Measurements from ENCODE around the gene LAMA5.

LAMA5 gene

DNA sequence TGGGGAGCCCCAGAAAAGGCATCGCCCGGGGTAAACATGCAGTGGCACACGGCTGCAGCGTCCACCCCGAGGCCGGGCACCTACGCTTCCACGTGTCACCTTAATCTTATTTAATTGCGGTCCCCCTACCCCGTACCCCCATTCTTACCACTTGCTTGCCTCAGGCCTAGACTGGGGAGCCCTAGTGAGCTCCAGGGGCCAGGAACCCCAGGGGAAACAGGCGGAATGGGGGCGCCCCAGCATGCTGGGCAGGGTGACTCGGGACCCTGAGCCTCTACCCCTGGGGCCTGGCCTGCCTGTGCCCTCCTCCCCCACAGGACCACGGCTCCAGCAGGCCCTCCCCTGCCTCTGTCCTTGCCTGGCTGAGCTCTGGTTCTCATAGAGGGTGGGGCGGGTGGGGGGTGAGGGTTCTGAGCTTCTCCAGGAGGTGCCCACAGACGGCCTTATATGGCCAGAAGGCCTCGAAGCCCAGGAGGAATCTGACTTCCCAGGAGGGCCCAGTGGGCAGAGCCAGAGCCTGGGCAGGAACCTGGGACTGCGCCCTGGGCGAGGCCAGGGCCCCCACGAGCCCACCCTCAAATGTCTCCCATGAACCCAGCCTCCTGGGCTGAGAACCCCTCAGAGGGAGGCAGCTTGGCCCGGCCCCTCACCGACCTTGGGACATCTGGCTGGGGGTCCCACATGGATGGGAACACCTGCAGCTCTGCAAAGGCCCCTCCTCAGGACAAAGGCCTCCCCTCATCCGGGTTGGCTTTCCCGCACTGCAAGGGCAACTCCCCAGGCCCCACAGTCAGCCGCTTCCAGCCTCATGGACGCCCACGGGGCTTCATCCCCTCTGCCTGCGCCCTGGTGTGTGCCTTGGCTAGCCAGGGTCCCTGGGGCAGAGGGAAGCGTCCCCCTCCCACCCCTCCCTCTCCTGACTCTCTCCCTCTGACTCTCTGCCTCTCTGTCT is 5.2 kb upstream of the LAMA5 start:
- TF ChIP-seq, protein P1, sequence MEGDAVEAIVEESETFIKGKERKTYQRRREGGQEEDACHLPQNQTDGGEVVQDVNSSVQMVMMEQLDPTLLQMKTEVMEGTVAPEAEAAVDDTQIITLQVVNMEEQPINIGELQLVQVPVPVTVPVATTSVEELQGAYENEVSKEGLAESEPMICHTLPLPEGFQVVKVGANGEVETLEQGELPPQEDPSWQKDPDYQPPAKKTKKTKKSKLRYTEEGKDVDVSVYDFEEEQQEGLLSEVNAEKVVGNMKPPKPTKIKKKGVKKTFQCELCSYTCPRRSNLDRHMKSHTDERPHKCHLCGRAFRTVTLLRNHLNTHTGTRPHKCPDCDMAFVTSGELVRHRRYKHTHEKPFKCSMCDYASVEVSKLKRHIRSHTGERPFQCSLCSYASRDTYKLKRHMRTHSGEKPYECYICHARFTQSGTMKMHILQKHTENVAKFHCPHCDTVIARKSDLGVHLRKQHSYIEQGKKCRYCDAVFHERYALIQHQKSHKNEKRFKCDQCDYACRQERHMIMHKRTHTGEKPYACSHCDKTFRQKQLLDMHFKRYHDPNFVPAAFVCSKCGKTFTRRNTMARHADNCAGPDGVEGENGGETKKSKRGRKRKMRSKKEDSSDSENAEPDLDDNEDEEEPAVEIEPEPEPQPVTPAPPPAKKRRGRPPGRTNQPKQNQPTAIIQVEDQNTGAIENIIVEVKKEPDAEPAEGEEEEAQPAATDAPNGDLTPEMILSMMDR (IDR thresholded peaks at IDR 0.05; ENCODE audit: low read depth, low read length), result no peak

DNA sequence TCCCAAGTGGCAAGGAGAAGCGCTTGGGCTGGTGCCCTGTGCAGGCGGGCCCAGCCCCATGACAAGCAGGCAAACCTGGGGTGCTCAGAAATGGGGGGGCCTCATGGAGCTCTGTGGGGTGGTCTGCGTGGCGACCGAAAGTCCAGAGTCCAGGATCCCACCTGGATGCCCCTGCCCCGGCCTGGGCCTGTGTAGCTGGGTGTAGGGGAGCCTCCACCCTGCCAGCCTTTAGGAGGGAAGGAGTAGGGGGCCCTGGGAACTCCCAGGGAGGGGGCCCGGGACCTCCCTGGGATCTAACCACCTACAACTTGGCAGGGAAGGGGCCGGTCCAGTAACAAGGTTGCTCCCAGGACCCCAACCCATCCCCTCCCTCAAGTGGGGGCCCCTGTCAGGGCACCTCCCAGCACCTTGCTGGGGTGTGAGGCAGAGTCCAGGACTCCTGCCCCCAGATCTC is 4.5 kb upstream of the LAMA5 start:
- no peak for DNase-seq (ENCODE audit: low read depth in 2 of 2)
- H3K4me3 ChIP-seq (replicated peaks in 1 of 2; ENCODE audit: low read depth in 2 of 2, low read length in 2 of 2), result no peak overlapping the region
- TF ChIP-seq, protein P1 (IDR thresholded peaks at IDR 0.05; ENCODE audit: low read depth, low read length), result no peak

More for the DNA sequence above, 5.2 kb upstream of the LAMA5 start:
- no peak overlapping the region for H3K4me3 ChIP-seq (replicated peaks in 1 of 2; ENCODE audit: low read depth in 2 of 2, low read length in 2 of 2)
- DNase-seq (ENCODE audit: low read depth in 2 of 2), result no peak

DNA sequence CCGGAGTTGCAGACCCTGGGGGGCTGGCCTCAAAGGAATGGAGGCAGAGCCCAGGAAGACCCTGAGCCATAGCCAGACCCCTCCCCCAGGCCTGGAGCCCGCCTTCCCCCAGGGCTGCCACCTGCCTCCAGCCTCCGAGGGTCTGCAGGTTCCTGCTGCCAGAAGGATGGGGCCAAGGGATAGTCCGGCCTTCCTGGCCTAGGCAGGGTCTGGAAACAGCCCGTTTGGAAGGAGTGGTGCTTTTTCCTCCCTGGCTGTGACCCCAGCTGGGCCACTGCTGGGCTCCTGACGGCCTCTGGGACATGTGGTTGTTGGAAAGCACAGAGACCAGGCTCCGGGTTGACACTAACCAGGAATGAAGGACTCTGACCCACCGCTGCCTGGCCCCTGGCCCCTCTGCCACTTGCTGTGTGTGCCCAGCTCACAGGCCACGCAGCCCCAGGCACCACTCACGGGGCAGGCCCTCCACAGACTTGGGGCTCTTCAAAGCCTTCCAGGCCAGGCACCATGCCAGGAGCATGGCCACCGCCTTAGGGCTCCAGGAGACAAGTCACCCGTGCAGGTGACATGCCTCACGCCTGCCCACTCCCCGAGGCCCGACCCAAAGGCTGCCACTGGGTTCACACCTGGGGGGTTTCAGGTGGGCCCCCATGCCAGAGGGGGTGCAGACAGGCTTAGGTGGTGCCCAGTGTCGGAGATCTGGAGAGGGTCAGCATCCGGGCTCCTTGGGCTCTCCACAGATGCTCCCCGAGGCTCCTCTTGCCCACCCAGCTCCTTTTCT is 3.9 kb upstream of the LAMA5 start:
- TF ChIP-seq, protein P1 (IDR thresholded peaks at IDR 0.05; ENCODE audit: low read depth, low read length), result no peak
- DNase-seq (ENCODE audit: low read depth in 2 of 2), result no peak
- H3K4me3 ChIP-seq (replicated peaks in 1 of 2; ENCODE audit: low read depth in 2 of 2, low read length in 2 of 2), result no peak overlapping the region

DNA sequence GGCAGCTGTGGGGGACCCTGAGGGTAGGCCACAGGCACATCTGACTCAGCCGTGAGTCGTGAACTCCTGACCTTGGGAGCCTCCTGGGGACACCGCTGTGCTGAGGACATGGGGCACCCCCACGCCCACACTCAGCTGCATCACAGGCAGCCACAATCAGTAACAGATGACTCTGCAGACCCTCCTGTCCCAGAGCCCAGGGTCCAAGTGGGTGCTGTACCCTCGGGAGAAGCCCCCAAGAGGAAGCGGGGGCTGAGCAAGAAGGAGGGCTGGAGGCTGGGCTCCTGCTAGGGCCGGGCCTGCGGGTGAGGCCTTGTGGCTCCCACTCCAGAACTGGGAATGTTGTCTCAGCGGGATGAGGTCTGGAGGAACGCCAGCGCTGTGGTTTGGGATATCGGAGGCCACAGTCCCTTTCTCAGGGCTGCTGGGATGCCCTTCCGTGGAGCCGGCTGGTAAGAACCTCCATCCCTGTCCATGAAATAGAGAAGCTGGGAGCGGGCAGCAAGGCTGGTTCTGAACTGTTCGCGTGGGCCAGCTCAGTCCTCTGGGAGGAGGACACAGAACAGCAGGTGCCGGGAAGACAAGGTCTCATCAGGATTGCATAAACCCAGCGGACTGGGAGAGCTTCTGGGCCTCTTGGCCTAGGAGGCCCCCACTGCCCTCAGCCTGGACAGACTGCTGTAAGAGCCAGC is 3.1 kb upstream of the LAMA5 start:
- no peak overlapping the region for H3K4me3 ChIP-seq (replicated peaks in 1 of 2; ENCODE audit: low read depth in 2 of 2, low read length in 2 of 2)
- TF ChIP-seq, protein P1 (IDR thresholded peaks at IDR 0.05; ENCODE audit: low read depth, low read length), result no peak
- peak in 1 of 2 donors; percentile 80 for DNase-seq (ENCODE audit: low read depth in 2 of 2)

DNA sequence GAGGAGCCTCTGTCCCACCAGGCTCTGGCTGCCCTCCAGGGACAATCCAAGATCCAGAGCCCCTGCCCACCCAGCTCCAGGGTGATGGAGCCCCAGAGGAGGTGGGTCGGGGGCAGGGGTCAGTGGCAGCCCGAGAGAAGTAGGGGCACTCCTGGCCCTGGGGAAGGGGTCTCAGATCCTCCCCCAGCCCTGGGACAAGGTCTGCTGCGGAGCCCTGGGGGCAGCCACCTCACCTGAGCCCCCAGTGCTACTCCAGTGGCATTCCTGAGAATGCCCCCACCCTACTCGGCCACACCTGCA is 2.7 kb upstream of the LAMA5 start:
- no peak for DNase-seq (ENCODE audit: low read depth in 2 of 2)
- TF ChIP-seq, protein P1 (IDR thresholded peaks at IDR 0.05; ENCODE audit: low read depth, low read length), result no peak
- no peak overlapping the region for H3K4me3 ChIP-seq (replicated peaks in 1 of 2; ENCODE audit: low read depth in 2 of 2, low read length in 2 of 2)

DNA sequence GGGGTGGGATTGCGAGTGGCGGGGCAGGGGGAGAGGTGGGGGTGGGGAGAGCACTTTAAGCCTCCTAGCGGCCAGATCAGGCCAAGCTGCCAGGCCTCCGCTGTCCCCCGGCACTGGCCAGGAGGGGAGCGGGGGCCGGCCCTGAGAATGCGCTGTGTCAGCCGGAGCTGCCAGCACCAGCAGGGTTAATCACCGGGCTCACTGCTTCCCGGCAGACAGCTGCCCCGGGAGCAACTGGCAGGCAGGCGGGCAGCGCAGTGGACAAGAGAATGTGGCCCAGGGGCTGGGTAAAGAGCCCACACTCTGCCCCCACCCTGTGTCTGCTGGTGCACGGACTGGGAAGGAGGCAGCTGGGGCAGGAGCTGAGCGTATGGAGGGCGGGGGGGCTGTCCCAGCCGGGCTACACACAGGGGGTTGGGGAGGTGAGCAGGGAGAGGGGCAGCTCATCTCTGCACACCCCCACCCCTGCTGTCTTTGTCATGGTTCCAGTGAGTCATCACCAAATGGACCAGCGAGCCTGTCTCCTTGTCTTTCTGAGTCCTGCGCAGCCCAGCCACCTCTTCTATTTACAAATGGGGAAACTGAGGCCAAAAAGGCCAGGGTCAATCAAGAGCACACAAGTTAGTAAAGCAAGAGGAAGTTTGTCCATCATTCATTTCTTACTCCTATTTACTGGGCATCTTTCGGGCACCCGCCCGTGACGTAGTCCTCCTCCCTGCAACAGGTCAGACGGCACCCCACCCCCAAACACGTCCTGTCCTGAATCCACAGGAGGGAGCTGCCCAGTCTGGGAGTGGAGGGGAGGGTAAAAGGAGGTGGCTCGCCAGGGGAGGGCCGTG is 2.1 kb upstream of the LAMA5 start:
- H3K4me3 ChIP-seq (replicated peaks in 1 of 2; ENCODE audit: low read depth in 2 of 2, low read length in 2 of 2), result peak overlapping the region in 1 of 2 donors; percentile 18
- TF ChIP-seq, protein P1 (IDR thresholded peaks at IDR 0.05; ENCODE audit: low read depth, low read length), result peak; percentile 30
- peak; percentile 45 to 66 for DNase-seq (ENCODE audit: low read depth in 2 of 2)

All from cardiac fibroblast (primary cell).